Liver (tissue), 9 donors: ENCODE data around the gene CRYBA1. TPM values are rescaled to one million over a fixed set of nuclear protein-coding genes. Genes with fewer than 3 reads are reported as not detected.

ENCODE experiments used
- DNase-seq: peaks from one replicate; pipeline ENCODE4 v3.0.0-alpha.2; 2017; ENCODE audit warnings: low spot score
- H3K27ac ChIP-seq, 2 donors: one replicate each; pipeline ENCODE4 v1.7.0; 2013; ENCODE audit warnings: inconsistent platforms in 2 of 2, low read length in 2 of 2, control low read depth in 1 of 2, low read depth in 1 of 2, mild to moderate bottlenecking in 1 of 2
- H3K27me3 ChIP-seq, 4 donors: one replicate each; pipeline versions ENCODE4 v1.6.1 to v1.7.0; 2013; ENCODE audit warnings: low read length in 3 of 4, inconsistent platforms in 1 of 4, mild to moderate bottlenecking in 1 of 4, moderate library complexity in 1 of 4; ENCODE audit not compliant: control insufficient read depth in 4 of 4, insufficient read depth in 4 of 4
- H3K36me3 ChIP-seq, 4 donors: one replicate each; pipeline versions ENCODE4 v1.6.1 to v1.7.0; 2013; ENCODE audit warnings: low read length in 3 of 4, mild to moderate bottlenecking in 3 of 4, low read depth in 1 of 4, moderate library complexity in 1 of 4; ENCODE audit not compliant: control insufficient read depth in 4 of 4, insufficient read depth in 3 of 4
- H3K4me1 ChIP-seq, 4 donors: one replicate each; pipeline versions ENCODE4 v1.6.1 to v1.7.0; 2013; ENCODE audit warnings: low read length in 3 of 4, mild to moderate bottlenecking in 3 of 4, moderate library complexity in 1 of 4; ENCODE audit not compliant: control insufficient read depth in 4 of 4, insufficient read depth in 4 of 4
- H3K4me3 ChIP-seq, 3 donors: one replicate each; pipeline versions ENCODE4 v1.6.1 to v1.7.0; 2013; ENCODE audit warnings: low read length in 3 of 3, control low read depth in 1 of 3, low read depth in 1 of 3, mild to moderate bottlenecking in 1 of 3
- H3K9ac ChIP-seq, 2 donors: one replicate each; pipeline ENCODE4 v1.7.0; 2013; ENCODE audit warnings: low read length in 2 of 2, mild to moderate bottlenecking in 2 of 2, moderate library complexity in 2 of 2, control low read depth in 1 of 2, low read depth in 1 of 2
- H3K9me3 ChIP-seq, 4 donors: one replicate each; pipeline versions ENCODE4 v1.6.1 to v1.7.0; 2013; ENCODE audit warnings: low read length in 3 of 4; ENCODE audit not compliant: control insufficient read depth in 4 of 4
- EGR1 ChIP-seq, 2 donors: IDR thresholded peaks; 2 replicates each; pipeline ENCODE4 v1.6.1; 2016 to 2018; ENCODE audit warnings: antibody characterized with exemption in 2 of 2, low read depth in 2 of 2
- FOXA1 ChIP-seq: IDR thresholded peaks from 2 replicates; pipeline ENCODE4 v1.6.1; 2016; ENCODE audit warnings: antibody characterized with exemption
- FOXA2 ChIP-seq: IDR thresholded peaks from 2 replicates; pipeline ENCODE4 v1.6.1; 2016; ENCODE audit warnings: antibody characterized with exemption
- GABPA ChIP-seq, 2 donors: IDR thresholded peaks in 1 of 2; conservative IDR thresholded peaks in 1 of 2; 2 replicates each; pipeline ENCODE4 v1.6.1; 2016; ENCODE audit warnings: antibody characterized with exemption in 2 of 2, mild to moderate bottlenecking in 1 of 2, moderate library complexity in 1 of 2
- HNF4A ChIP-seq, 2 donors: conservative IDR thresholded peaks; 2 replicates each; pipeline ENCODE4 v1.6.1; 2016; ENCODE audit warnings: antibody characterized with exemption in 2 of 2, mild to moderate bottlenecking in 2 of 2
- HNF4G ChIP-seq: IDR thresholded peaks from 2 replicates; pipeline ENCODE4 v1.6.1; 2016; ENCODE audit warnings: antibody characterized with exemption
- RAD21 ChIP-seq, 2 donors: IDR thresholded peaks; 2 replicates each; pipeline ENCODE4 v1.6.1; 2016; ENCODE audit warnings: antibody characterized with exemption in 2 of 2, mild to moderate bottlenecking in 2 of 2
- RXRA ChIP-seq, 2 donors: IDR thresholded peaks; 2 replicates each; pipeline ENCODE4 v1.6.1; 2017 to 2018; ENCODE audit warnings: antibody characterized with exemption in 2 of 2, mild to moderate bottlenecking in 1 of 2
- WGBS: extraction: QIAGEN DNeasy Blood & Tissue Kit; methylation state at CpG from one replicate; pipeline ENCODE4 v1.1.7; 2013; 5-methylcytosine and 5-hydroxymethylcytosine counted together
- polyA plus RNA-seq, 2 donors: library from polyadenylated mRNA; stranded (reverse) in 1 of 2; unstranded in 1 of 2; fragments of 200-250 nt in 1 of 2; fragments of >200 nt in 1 of 2; fragmentation: Nextera tagmentation in 1 of 2; extraction: Ambion mirVana in 1 of 2; gene quantifications; one replicate each; pipeline versions ENCODE4 v1.2.1 to v1.2.3, GENCODE V29; 2013 to 2015
- total RNA-seq, 2 donors: library from RNA; depleted of rRNA; stranded (reverse); fragments of >200 nt; gene quantifications; one replicate each; pipeline ENCODE4 v1.2.3, GENCODE V29; 2014
- TF ChIP-seq, protein P1 (sequence below): fragments of 150-350 bp; IDR thresholded peaks from 2 replicates; pipeline ENCODE4 v1.5.1; 2017; ENCODE audit warnings: improper control_type of control experiment, low read depth, low read length; ENCODE audit not compliant: missing input control
- TF ChIP-seq, protein P2 (sequence below): IDR thresholded peaks from 2 replicates; pipeline ENCODE4 v1.6.1; 2016; ENCODE audit warnings: antibody characterized with exemption
- TF ChIP-seq, protein P3 (sequence below): IDR thresholded peaks from 2 replicates; pipeline ENCODE4 v1.6.1; 2016; ENCODE audit warnings: antibody characterized with exemption, mild to moderate bottlenecking
- TF ChIP-seq, protein P4 (sequence below): IDR thresholded peaks from 2 replicates; pipeline ENCODE4 v1.6.1; 2016; ENCODE audit warnings: antibody characterized with exemption
- donor health status: healthy.
- donor health status: healthy.
- donor health status: healthy.
- donor health status: healthy.
- donor health status: healthy.

The CRYBA1 gene
- total and polyA plus RNA-seq, 4 donors, result not detected

DNA sequence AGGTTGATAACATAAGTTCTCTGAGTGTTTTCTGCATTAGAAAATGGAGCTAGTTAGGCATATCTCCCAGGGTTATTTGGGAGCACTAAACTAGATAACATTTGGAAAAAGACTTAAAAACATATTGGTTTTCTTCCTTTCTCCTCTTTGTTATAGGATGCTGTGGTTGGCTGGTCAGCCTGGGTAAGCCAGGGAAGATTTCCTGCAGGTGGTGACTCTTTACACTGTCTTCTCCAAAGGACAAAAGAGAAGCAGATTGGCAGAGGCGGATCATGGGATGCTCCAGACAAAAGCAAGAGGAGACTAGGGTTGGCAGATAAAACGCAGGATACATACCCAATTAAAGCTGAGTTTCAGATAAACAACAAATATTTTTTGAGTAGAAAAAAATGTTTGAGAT, 6.2 kb upstream of the CRYBA1 start:
- H3K27ac ChIP-seq, result no peak overlapping the region
- H3K4me1 ChIP-seq, result peaks cover 0 to 5% (median 2%) of the 10 kb centered on the region in 4 donors
- no peaks in the 10 kb centered on the region for H3K36me3 ChIP-seq
- TF ChIP-seq, protein P1, sequence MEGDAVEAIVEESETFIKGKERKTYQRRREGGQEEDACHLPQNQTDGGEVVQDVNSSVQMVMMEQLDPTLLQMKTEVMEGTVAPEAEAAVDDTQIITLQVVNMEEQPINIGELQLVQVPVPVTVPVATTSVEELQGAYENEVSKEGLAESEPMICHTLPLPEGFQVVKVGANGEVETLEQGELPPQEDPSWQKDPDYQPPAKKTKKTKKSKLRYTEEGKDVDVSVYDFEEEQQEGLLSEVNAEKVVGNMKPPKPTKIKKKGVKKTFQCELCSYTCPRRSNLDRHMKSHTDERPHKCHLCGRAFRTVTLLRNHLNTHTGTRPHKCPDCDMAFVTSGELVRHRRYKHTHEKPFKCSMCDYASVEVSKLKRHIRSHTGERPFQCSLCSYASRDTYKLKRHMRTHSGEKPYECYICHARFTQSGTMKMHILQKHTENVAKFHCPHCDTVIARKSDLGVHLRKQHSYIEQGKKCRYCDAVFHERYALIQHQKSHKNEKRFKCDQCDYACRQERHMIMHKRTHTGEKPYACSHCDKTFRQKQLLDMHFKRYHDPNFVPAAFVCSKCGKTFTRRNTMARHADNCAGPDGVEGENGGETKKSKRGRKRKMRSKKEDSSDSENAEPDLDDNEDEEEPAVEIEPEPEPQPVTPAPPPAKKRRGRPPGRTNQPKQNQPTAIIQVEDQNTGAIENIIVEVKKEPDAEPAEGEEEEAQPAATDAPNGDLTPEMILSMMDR, result no peak
- no peak for TF ChIP-seq FOXA2
- TF ChIP-seq, protein P2, sequence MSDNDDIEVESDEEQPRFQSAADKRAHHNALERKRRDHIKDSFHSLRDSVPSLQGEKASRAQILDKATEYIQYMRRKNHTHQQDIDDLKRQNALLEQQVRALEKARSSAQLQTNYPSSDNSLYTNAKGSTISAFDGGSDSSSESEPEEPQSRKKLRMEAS, result no peak
- TF ChIP-seq, protein P3, sequence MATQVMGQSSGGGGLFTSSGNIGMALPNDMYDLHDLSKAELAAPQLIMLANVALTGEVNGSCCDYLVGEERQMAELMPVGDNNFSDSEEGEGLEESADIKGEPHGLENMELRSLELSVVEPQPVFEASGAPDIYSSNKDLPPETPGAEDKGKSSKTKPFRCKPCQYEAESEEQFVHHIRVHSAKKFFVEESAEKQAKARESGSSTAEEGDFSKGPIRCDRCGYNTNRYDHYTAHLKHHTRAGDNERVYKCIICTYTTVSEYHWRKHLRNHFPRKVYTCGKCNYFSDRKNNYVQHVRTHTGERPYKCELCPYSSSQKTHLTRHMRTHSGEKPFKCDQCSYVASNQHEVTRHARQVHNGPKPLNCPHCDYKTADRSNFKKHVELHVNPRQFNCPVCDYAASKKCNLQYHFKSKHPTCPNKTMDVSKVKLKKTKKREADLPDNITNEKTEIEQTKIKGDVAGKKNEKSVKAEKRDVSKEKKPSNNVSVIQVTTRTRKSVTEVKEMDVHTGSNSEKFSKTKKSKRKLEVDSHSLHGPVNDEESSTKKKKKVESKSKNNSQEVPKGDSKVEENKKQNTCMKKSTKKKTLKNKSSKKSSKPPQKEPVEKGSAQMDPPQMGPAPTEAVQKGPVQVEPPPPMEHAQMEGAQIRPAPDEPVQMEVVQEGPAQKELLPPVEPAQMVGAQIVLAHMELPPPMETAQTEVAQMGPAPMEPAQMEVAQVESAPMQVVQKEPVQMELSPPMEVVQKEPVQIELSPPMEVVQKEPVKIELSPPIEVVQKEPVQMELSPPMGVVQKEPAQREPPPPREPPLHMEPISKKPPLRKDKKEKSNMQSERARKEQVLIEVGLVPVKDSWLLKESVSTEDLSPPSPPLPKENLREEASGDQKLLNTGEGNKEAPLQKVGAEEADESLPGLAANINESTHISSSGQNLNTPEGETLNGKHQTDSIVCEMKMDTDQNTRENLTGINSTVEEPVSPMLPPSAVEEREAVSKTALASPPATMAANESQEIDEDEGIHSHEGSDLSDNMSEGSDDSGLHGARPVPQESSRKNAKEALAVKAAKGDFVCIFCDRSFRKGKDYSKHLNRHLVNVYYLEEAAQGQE, result no peak
- no peak for TF ChIP-seq FOXA1
- no peak for TF ChIP-seq GABPA (IDR thresholded peaks at IDR 0.05 in 1 of 2, conservative IDR thresholded peaks at IDR 0.05 in 1 of 2)
- H3K9me3 ChIP-seq, result no peaks in the 10 kb centered on the region
- no peak for DNase-seq
- no peak overlapping the region for H3K4me3 ChIP-seq
- H3K27me3 ChIP-seq, result no peaks in the 10 kb centered on the region
- 91% methylated on average over 2 of the region's 2 CpGs for WGBS
- no peak overlapping the region for H3K9ac ChIP-seq

DNA sequence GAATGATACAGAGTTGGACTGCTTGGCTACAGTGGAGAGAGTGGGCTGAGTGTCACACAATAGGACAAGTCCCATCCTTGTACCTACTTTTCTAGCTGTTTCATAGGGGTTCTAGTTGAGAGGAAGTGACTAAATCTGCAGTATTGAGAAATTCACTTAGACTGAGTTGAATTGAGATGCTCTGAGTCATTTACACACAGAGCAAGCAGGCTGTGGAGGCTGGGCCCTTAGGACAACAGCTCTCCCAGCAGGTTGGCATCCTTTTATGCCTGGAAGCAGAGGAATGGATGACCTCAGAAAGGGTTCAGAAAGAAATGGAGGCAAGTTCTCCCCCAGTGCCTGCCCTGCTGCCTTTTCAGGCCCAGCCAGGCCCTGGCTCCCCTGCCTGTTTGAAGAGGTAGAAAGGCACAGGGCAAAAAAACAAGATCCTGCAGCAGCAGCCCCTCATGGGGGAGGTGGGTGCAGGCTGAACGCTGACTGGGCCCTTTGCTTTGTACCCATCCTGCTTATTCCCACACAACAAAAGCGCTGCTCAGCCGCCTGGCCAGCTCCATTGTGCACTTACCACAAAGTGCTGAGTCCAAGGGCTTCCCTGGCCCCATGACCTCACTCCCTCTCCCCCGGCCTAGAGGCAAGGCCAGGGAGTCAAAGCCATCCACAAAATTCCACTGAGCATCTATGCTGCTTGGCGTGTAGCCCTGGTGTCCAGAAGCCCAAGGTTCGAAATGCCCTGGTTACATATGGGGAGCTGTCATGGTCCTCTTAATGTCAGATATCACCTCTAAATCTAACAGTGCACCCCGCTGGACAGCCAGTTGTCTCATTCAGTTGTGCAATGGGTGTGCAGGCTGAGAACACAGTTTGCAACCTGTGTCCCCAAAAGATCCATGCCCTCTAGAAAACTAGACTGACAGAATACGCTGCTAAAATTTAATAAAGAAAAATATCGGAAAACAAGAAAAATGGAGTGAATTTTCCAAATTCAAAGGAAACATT, 5.4 kb upstream of the CRYBA1 start:
- DNase-seq, result no peak
- Histone ChIP-seq H3K4me3 (no peak overlapping the region), H3K4me1 (peaks cover 0 to 5% (median 2%) of the 10 kb centered on the region in 4 donors), H3K27ac (no peak overlapping the region), H3K9me3 (no peaks in the 10 kb centered on the region), H3K9ac (no peak overlapping the region), H3K27me3 (no peaks in the 10 kb centered on the region), H3K36me3 (no peaks in the 10 kb centered on the region)
- 90% methylated on average over 9 of the region's 9 CpGs for WGBS
- no peak for TF ChIP-seq HNF4A (conservative IDR thresholded peaks at IDR 0.05)
- no peak for TF ChIP-seq FOXA1
- TF ChIP-seq, protein P1, result no peak
- TF ChIP-seq EGR1 (IDR thresholded peaks at IDR 0.05; ENCODE audit: low read depth in 2 of 2), result no peak
- no peak for TF ChIP-seq HNF4G
- no peak for TF ChIP-seq GABPA (IDR thresholded peaks at IDR 0.05 in 1 of 2, conservative IDR thresholded peaks at IDR 0.05 in 1 of 2)
- no peak for TF ChIP-seq RXRA (IDR thresholded peaks at IDR 0.05)
- TF ChIP-seq, protein P4, sequence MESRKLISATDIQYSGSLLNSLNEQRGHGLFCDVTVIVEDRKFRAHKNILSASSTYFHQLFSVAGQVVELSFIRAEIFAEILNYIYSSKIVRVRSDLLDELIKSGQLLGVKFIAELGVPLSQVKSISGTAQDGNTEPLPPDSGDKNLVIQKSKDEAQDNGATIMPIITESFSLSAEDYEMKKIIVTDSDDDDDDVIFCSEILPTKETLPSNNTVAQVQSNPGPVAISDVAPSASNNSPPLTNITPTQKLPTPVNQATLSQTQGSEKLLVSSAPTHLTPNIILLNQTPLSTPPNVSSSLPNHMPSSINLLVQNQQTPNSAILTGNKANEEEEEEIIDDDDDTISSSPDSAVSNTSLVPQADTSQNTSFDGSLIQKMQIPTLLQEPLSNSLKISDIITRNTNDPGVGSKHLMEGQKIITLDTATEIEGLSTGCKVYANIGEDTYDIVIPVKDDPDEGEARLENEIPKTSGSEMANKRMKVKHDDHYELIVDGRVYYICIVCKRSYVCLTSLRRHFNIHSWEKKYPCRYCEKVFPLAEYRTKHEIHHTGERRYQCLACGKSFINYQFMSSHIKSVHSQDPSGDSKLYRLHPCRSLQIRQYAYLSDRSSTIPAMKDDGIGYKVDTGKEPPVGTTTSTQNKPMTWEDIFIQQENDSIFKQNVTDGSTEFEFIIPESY, result no peak
- TF ChIP-seq, protein P3, result no peak
- TF ChIP-seq RAD21 (IDR thresholded peaks at IDR 0.05), result no peak
